GM12892 (cell line): Measurements from ENCODE around the gene CACNB4.

Experiments
- POLR2A ChIP-seq: IDR thresholded peaks from 2 replicates; pipeline ENCODE4 v1.6.1; 2011; ENCODE audit warnings: low read depth, low read length, control low read depth
- POLR2AphosphoS5 ChIP-seq: IDR thresholded peaks from 2 replicates; pipeline ENCODE4 v1.6.1; 2011; ENCODE audit warnings: low read depth, low read length, control low read depth
- TAF1 ChIP-seq: IDR thresholded peaks from 2 replicates; pipeline ENCODE4 v1.6.1; 2011; ENCODE audit warnings: low read depth, mild to moderate bottlenecking, control low read depth, low read length, borderline replicate concordance

GRCh38 chr2:151973013-151973900, 125.6 kb downstream of the CACNB4 start:
- TF ChIP-seq TAF1: no peak
- no peak for TF ChIP-seq POLR2A
- TF ChIP-seq POLR2AphosphoS5: no peak
